GM18499 (cell line): ENCODE results near the gene ZFR2.
"Not testable (repeated sequence)": the region's sequence is repeated elsewhere in the genome, so short reads cannot be mapped to it uniquely, and the experiment has no call there.

Experiments used
- ATAC-seq: cut with Tn5 transposase; IDR thresholded peaks from one replicate; pipeline ENCODE4 v1.9.1; 2021; ENCODE audit warnings: moderate number of reproducible peaks; ENCODE audit not compliant: insufficient read depth, unreplicated experiment

The ZFR2 gene

GRCh38 chr19:3879656-3880055, 10.8 kb upstream of the ZFR2 start:
- ATAC-seq, result no peak

- ATAC-seq, result not testable (repeated sequence)
Observed at GRCh38 chr19:3874695-3875094, 5.9 kb upstream of the ZFR2 start.

- no peak for ATAC-seq
Observed at GRCh38 chr19:3873151-3873550, 4.3 kb upstream of the ZFR2 start.

- no peak for ATAC-seq
Observed at GRCh38 chr19:3867971-3868769, 668 bp downstream of the ZFR2 start.

GRCh38 chr19:3866910-3867638, 1.8 kb downstream of the ZFR2 start:
- no peak for ATAC-seq

- no peak for ATAC-seq
Observed at GRCh38 chr19:3863648-3864047, 5.2 kb downstream of the ZFR2 start.

GRCh38 chr19:3862826-3863500, 5.9 kb downstream of the ZFR2 start:
- ATAC-seq, result no peak

- ATAC-seq, result no peak
Observed at GRCh38 chr19:3860499-3860898, 8.3 kb downstream of the ZFR2 start.

GRCh38 chr19:3857449-3858003, 11.3 kb downstream of the ZFR2 start:
- no peak for ATAC-seq

- ATAC-seq, result no peak
Observed at GRCh38 chr19:3855320-3855719, 13.5 kb downstream of the ZFR2 start.

- no peak for ATAC-seq
Observed at GRCh38 chr19:3852614-3853254, 16.1 kb downstream of the ZFR2 start.

- ATAC-seq, result no peak
Observed at GRCh38 chr19:3852177-3852511, 16.7 kb downstream of the ZFR2 start.

- ATAC-seq, result no peak
Observed at GRCh38 chr19:3851254-3852176, 17.3 kb downstream of the ZFR2 start.

GRCh38 chr19:3850320-3850972, 18.4 kb downstream of the ZFR2 start:
- ATAC-seq, result no peak

GRCh38 chr19:3849787-3850186, 19.1 kb downstream of the ZFR2 start:
- no peak for ATAC-seq

- no peak for ATAC-seq
Observed at GRCh38 chr19:3849092-3849491, 19.7 kb downstream of the ZFR2 start.

- no peak for ATAC-seq
Observed at GRCh38 chr19:3844596-3844995, 24.2 kb downstream of the ZFR2 start.

GRCh38 chr19:3842948-3843347, 25.9 kb downstream of the ZFR2 start:
- no peak for ATAC-seq

GRCh38 chr19:3840804-3841203, 28.0 kb downstream of the ZFR2 start:
- ATAC-seq, result no peak
